ENCODE measurements around the gene RNF212.

Gene RNF212

GRCh38 chr4:1042352-1043055, 70.9 kb downstream of the RNF212 start:
- ATAC-seq, result no peak
- TF ChIP-seq CSDC2 (CRISPR knock-in tag; IDR thresholded peaks at IDR 0.05), result no peak
- TF ChIP-seq CREB5 (CRISPR knock-in tag; IDR thresholded peaks at IDR 0.05; ENCODE audit: low read depth), result no peak
- TF ChIP-seq OSR1 (CRISPR knock-in tag; IDR thresholded peaks at IDR 0.05), result no peak

GRCh38 chr4:1041936-1042330, 71.4 kb downstream of the RNF212 start:
- TF ChIP-seq ZFP3 (CRISPR knock-in tag; IDR thresholded peaks at IDR 0.05) (no peak), ARNTL (CRISPR knock-in tag; IDR thresholded peaks at IDR 0.05; ENCODE audit: borderline replicate concordance, low read depth) (no peak), RARB (CRISPR knock-in tag; IDR thresholded peaks at IDR 0.05) (no peak), BACH2 (CRISPR knock-in tag; IDR thresholded peaks at IDR 0.05; ENCODE audit: borderline replicate concordance) (no peak), CSRNP3 (CRISPR knock-in tag; IDR thresholded peaks at IDR 0.05) (no peak), POU6F1 (CRISPR knock-in tag; IDR thresholded peaks at IDR 0.05; ENCODE audit: borderline replicate concordance, low read depth) (no peak), ZNF8 (CRISPR knock-in tag; IDR thresholded peaks at IDR 0.05) (no peak), GLIS3 (CRISPR knock-in tag; IDR thresholded peaks at IDR 0.05) (no peak)
- ATAC-seq, result no peak

- no peak for TF ChIP-seq RARB (CRISPR knock-in tag; IDR thresholded peaks at IDR 0.05)
- TF ChIP-seq PPARA (CRISPR knock-in tag; IDR thresholded peaks at IDR 0.05; ENCODE audit: borderline replicate concordance), result no peak
- no peak for TF ChIP-seq PATZ1 (CRISPR knock-in tag; IDR thresholded peaks at IDR 0.05; ENCODE audit: borderline replicate concordance)
- no peak for TF ChIP-seq ZNF70 (CRISPR knock-in tag; IDR thresholded peaks at IDR 0.05)
- no peak for TF ChIP-seq BACH2 (CRISPR knock-in tag; IDR thresholded peaks at IDR 0.05; ENCODE audit: borderline replicate concordance)
- TF ChIP-seq ESRRG (CRISPR knock-in tag; IDR thresholded peaks at IDR 0.05), result no peak
- no peak for TF ChIP-seq CSDC2 (CRISPR knock-in tag; IDR thresholded peaks at IDR 0.05)
- TF ChIP-seq ARNTL (CRISPR knock-in tag; IDR thresholded peaks at IDR 0.05; ENCODE audit: borderline replicate concordance, low read depth), result no peak
- no peak for TF ChIP-seq POU6F1 (CRISPR knock-in tag; IDR thresholded peaks at IDR 0.05; ENCODE audit: borderline replicate concordance, low read depth)
- no peak for TF ChIP-seq ZFP30 (CRISPR knock-in tag; IDR thresholded peaks at IDR 0.05)
- TF ChIP-seq GLIS3 (CRISPR knock-in tag; IDR thresholded peaks at IDR 0.05), result no peak
- no peak for TF ChIP-seq ZNF8 (CRISPR knock-in tag; IDR thresholded peaks at IDR 0.05)
- no peak for TF ChIP-seq TCF4 (CRISPR knock-in tag; IDR thresholded peaks at IDR 0.05; ENCODE audit: borderline replicate concordance)
- TF ChIP-seq SNAI2 (CRISPR knock-in tag; IDR thresholded peaks at IDR 0.05), result no peak
- TF ChIP-seq ZNF565 (CRISPR knock-in tag; conservative IDR thresholded peaks at IDR 0.05; ENCODE audit: low read depth), result no peak
- no peak for TF ChIP-seq TSHZ2 (CRISPR knock-in tag; IDR thresholded peaks at IDR 0.05)
- peak; percentile 4; the same call in 2 of the 3 replicates for ATAC-seq
Measured at GRCh38 chr4:1041147-1041935, 72.0 kb downstream of the RNF212 start.
